Ishikawa (cell line): ENCODE results near the gene FCAMR.

Experiments used
- CEBPB ChIP-seq: IDR thresholded peaks from 2 replicates; pipeline ENCODE4 v1.6.1; 2012
- CREB1 ChIP-seq: IDR thresholded peaks from 2 replicates; pipeline ENCODE4 v1.6.1; 2012; ENCODE audit warnings: low read depth
- EGR1 ChIP-seq: IDR thresholded peaks from 2 replicates; pipeline ENCODE4 v1.6.1; 2012
- EP300 ChIP-seq: IDR thresholded peaks from 2 replicates; pipeline ENCODE4 v1.6.1; 2012; ENCODE audit warnings: borderline replicate concordance
- FOXM1 ChIP-seq: IDR thresholded peaks from 2 replicates; pipeline ENCODE4 v1.6.1; 2012; ENCODE audit warnings: low read depth, borderline replicate concordance
- MAX ChIP-seq: IDR thresholded peaks from 2 replicates; pipeline ENCODE4 v1.6.1; 2012
- NFIC ChIP-seq: IDR thresholded peaks from 2 replicates; pipeline ENCODE4 v1.6.1; 2012
- RAD21 ChIP-seq: IDR thresholded peaks from 2 replicates; pipeline ENCODE4 v1.6.1; 2012; ENCODE audit warnings: low read depth
- REST ChIP-seq: IDR thresholded peaks from 2 replicates; pipeline ENCODE4 v1.6.1; 2012; ENCODE audit warnings: low read depth, mild to moderate bottlenecking
- TAF1 ChIP-seq: IDR thresholded peaks from 2 replicates; pipeline ENCODE4 v1.6.1; 2012; ENCODE audit warnings: low read depth, mild to moderate bottlenecking
- TCF12 ChIP-seq: IDR thresholded peaks from 2 replicates; pipeline ENCODE4 v1.6.1; 2012; ENCODE audit warnings: low read depth
- TEAD4 ChIP-seq: IDR thresholded peaks from 2 replicates; pipeline ENCODE4 v1.6.1; 2012
- USF1 ChIP-seq: IDR thresholded peaks from 2 replicates; pipeline ENCODE4 v1.6.1; 2012
- YY1 ChIP-seq: IDR thresholded peaks from 2 replicates; pipeline ENCODE4 v1.6.1; 2012; ENCODE audit warnings: low read depth
- ZBTB7A ChIP-seq: IDR thresholded peaks from 2 replicates; pipeline ENCODE4 v1.6.1; 2012; ENCODE audit warnings: low read depth

The FCAMR gene

GRCh38 chr1:206953626-206954025 is 16.6 kb downstream of the FCAMR start:
- no peak for TF ChIP-seq USF1
- TF ChIP-seq RAD21, result no peak
- no peak for TF ChIP-seq EP300
- no peak for TF ChIP-seq CEBPB

GRCh38 chr1:206953126-206953525 is 17.1 kb downstream of the FCAMR start:
- TF ChIP-seq TAF1, result no peak
- no peak for TF ChIP-seq EP300
- no peak for TF ChIP-seq TEAD4
- no peak for TF ChIP-seq USF1
- TF ChIP-seq REST, result no peak
- TF ChIP-seq CEBPB, result no peak
- TF ChIP-seq RAD21, result no peak
- TF ChIP-seq TCF12, result no peak
- TF ChIP-seq ZBTB7A, result no peak
- TF ChIP-seq YY1, result no peak
- TF ChIP-seq MAX, result no peak

GRCh38 chr1:206952171-206952570 is 18.1 kb downstream of the FCAMR start:
- no peak for TF ChIP-seq FOXM1
- no peak for TF ChIP-seq MAX
- TF ChIP-seq YY1, result no peak
- TF ChIP-seq ZBTB7A, result no peak
- no peak for TF ChIP-seq EGR1
- no peak for TF ChIP-seq CEBPB
- TF ChIP-seq REST, result no peak
- TF ChIP-seq EP300, result no peak
- TF ChIP-seq CREB1, result no peak
- TF ChIP-seq RAD21, result no peak
- no peak for TF ChIP-seq TAF1
- no peak for TF ChIP-seq TEAD4
- no peak for TF ChIP-seq TCF12
- TF ChIP-seq NFIC, result no peak
- TF ChIP-seq USF1, result no peak

- TF ChIP-seq FOXM1 (no peak), CEBPB (no peak), CREB1 (no peak), REST (no peak), EP300 (no peak), MAX (no peak; the same call in 1 of the 2 replicates), TEAD4 (no peak), USF1 (no peak), TCF12 (no peak), RAD21 (no peak), NFIC (no peak), TAF1 (no peak), EGR1 (no peak), YY1 (no peak), ZBTB7A (no peak)
These were observed 18.8 kb downstream of the FCAMR start for GRCh38 chr1:206951318-206952100.
